ENCODE measurements around the gene CUEDC1. TPM values are rescaled to one million over a fixed set of nuclear protein-coding genes. Genes with fewer than 3 reads are reported as not detected.
A peak's percentile ranks its signal among the peaks of the same experiment; 100 is the strongest.

Gene CUEDC1
- total and polyA plus RNA-seq, 2 of the 4 experiments (the other 2 are of a cell fraction) = 4.1 to 21.2 TPM

DNA sequence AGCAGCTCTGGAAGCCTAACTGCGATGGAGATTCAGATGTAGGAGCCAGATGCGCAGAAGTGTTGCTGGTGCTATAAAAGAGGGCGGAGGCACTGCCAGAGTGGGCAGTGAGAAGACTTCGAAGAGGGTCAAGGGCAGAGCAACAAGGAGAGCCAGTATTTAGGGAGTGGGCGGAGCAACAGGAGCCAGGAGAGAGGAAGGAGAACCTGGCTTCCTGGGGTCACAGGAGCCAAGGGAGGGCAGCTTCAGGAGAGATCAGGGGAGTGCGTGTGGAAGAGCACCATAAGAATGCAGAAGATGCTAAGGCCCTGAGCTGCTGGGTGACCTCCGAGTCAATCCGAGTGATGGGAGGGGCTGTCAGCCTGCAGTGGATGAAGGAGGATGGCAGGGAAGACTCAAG lies 90.9 kb downstream of the CUEDC1 start:
- Histone ChIP-seq H3K4me2 (ENCODE audit: low read depth, low read length) (no peak overlapping the region), H2BK20ac (ENCODE audit: low read depth, low read length) (no peak overlapping the region), H3K23ac (ENCODE audit: low read depth, low read length) (no peak overlapping the region), H4K91ac (ENCODE audit: insufficient read depth, low read depth, low read length) (no peak overlapping the region), H3K4me1 (ENCODE audit: control insufficient read depth, insufficient read depth, low read length) (peaks cover 37% of the 10 kb centered on the region), H3K56ac (ENCODE audit: extremely low read depth, insufficient read depth, low read length) (no peak overlapping the region), H3K36me3 (ENCODE audit: control insufficient read depth, insufficient read depth, low read length) (peaks cover 15% of the 10 kb centered on the region), H4K20me1 (ENCODE audit: insufficient read depth, low read length) (no peaks in the 10 kb centered on the region), H3K27me3 (ENCODE audit: control insufficient read depth, insufficient read depth, low read length) (no peaks in the 10 kb centered on the region), H3K27ac (ENCODE audit: insufficient read depth, low read length) (no peak overlapping the region), H2BK5ac (ENCODE audit: low read depth, low read length, poor library complexity, severe bottlenecking) (no peak overlapping the region), H3K4me3 (ENCODE audit: insufficient read depth, low read depth, low read length) (no peak overlapping the region), H3K9me3 (ENCODE audit: control insufficient read depth, insufficient read depth, low read length) (no peaks in the 10 kb centered on the region), H3K9ac (ENCODE audit: low read depth, low read length) (no peak overlapping the region), H3K4ac (ENCODE audit: low read depth, low read length) (peak overlapping the region; percentile 13; the same call in 1 of the 2 replicates), H2AFZ (replicated peaks; ENCODE audit: low read length, poor library complexity) (no peak overlapping the region), H3K79me1 (ENCODE audit: low read depth in 1 of 2, low read length in 2 of 2) (peaks cover 8 to 23% of the 10 kb centered on the region in 2 experiments; a peak in 3 of 4 replicates), H4K5ac (ENCODE audit: low read depth, low read length) (no peak overlapping the region), H2AK9ac (replicated peaks; ENCODE audit: low read depth, low read length, poor library complexity) (no peak overlapping the region), H3K9me1 (ENCODE audit: insufficient read depth, low read length) (peaks cover 17% of the 10 kb centered on the region), H3K18ac (ENCODE audit: low read depth, low read length) (no peak overlapping the region), H4K8ac (ENCODE audit: low read depth in 2 of 2, low read length in 2 of 2) (no peak overlapping the region), H2BK15ac (ENCODE audit: low read depth, low read length) (no peak overlapping the region), H3K14ac (replicated peaks; ENCODE audit: low read depth, low read length) (no peak overlapping the region), H2BK120ac (ENCODE audit: low read depth, low read length) (no peak overlapping the region), H2AK5ac (ENCODE audit: low read depth, low read length) (no peak overlapping the region; the same call in 1 of the 2 replicates)
- TF ChIP-seq, protein P1, sequence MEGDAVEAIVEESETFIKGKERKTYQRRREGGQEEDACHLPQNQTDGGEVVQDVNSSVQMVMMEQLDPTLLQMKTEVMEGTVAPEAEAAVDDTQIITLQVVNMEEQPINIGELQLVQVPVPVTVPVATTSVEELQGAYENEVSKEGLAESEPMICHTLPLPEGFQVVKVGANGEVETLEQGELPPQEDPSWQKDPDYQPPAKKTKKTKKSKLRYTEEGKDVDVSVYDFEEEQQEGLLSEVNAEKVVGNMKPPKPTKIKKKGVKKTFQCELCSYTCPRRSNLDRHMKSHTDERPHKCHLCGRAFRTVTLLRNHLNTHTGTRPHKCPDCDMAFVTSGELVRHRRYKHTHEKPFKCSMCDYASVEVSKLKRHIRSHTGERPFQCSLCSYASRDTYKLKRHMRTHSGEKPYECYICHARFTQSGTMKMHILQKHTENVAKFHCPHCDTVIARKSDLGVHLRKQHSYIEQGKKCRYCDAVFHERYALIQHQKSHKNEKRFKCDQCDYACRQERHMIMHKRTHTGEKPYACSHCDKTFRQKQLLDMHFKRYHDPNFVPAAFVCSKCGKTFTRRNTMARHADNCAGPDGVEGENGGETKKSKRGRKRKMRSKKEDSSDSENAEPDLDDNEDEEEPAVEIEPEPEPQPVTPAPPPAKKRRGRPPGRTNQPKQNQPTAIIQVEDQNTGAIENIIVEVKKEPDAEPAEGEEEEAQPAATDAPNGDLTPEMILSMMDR (conservative IDR thresholded peaks at IDR 0.05; ENCODE audit: low read depth, low read length) = no peak
- TF ChIP-seq, protein P2, sequence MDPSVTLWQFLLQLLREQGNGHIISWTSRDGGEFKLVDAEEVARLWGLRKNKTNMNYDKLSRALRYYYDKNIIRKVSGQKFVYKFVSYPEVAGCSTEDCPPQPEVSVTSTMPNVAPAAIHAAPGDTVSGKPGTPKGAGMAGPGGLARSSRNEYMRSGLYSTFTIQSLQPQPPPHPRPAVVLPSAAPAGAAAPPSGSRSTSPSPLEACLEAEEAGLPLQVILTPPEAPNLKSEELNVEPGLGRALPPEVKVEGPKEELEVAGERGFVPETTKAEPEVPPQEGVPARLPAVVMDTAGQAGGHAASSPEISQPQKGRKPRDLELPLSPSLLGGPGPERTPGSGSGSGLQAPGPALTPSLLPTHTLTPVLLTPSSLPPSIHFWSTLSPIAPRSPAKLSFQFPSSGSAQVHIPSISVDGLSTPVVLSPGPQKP (IDR thresholded peaks at IDR 0.05; ENCODE audit: borderline replicate concordance, low read depth, low read length) = no peak
- no peak for TF ChIP-seq MXI1 (IDR thresholded peaks at IDR 0.05; ENCODE audit: borderline replicate concordance, low read depth, low read length)
- TF ChIP-seq SMC3 (IDR thresholded peaks at IDR 0.05; ENCODE audit: low read depth, low read length) = no peak
- no peak for TF ChIP-seq NFE2L2 (IDR thresholded peaks at IDR 0.05; ENCODE audit: low read depth, low read length)
- TF ChIP-seq CHD1 (IDR thresholded peaks at IDR 0.05; ENCODE audit: low read depth, low read length) = no peak
- ChIA-PET POLR2A (ENCODE audit: unreplicated experiment) (no interaction called here), CTCF (no interaction called here)
- DNase-seq (no peak), ATAC-seq (ENCODE audit: low read depth) (no peak)
- dilution Hi-C loops (cut with HindIII; ENCODE audit: low sequenced_read_pairs, unreplicated experiment) = loop anchor here (25.0 kb wide), 1 partner anchor 123 kb away; the partner anchor contains the start of gene VEZF1
- intact Hi-C loops (cut with micrococcal nuclease) = no loop called here
- BruUV-seq (replicated peaks) = no TSS peak
- in situ Hi-C loops (cut with MboI; ENCODE audit: low sequenced_read_pairs) = loop anchor here (25.0 kb wide), 1 partner anchor 473 kb away; the partner anchor contains the start of gene TSPOAP1
- 88% methylated on average over 7 of the region's 8 CpGs; no CpG with 5 or more reads in 1 of the 2 experiments for whole genome bisulfite sequencing, 2 experiments (ENCODE audit: extremely low coverage in 2 of 2, insufficient read length in 1 of 2)

Data from IMR-90 (cell line).